ENCODE data around the gene CD177. TPM values are rescaled to one million over a fixed set of nuclear protein-coding genes. Genes with fewer than 3 reads are reported as not detected.
"Not testable (repeated sequence)": the region's sequence is repeated elsewhere in the genome, so short reads cannot be mapped to it uniquely, and the experiment has no call there.

Gene CD177
- total RNA-seq, 1 donor from 2014 or later: not detected

GRCh38 chr19:43330726-43331434, 22.6 kb upstream of the CD177 start:
- H4K20me1 ChIP-seq (ENCODE audit: low read depth): no peaks in the 10 kb centered on the region
- H2AFZ ChIP-seq (replicated peaks): no peak overlapping the region
- peaks cover 2% of the 10 kb centered on the region for H3K27me3 Mint-ChIP-seq (ENCODE audit: insufficient read depth, low read depth)
- no peak overlapping the region for H3K4me2 ChIP-seq
- H3K27ac Mint-ChIP-seq: no peak overlapping the region
- H3K79me2 ChIP-seq (ENCODE audit: low read depth): no peaks in the 10 kb centered on the region
- H3K9ac ChIP-seq: no peak overlapping the region
- H3K36me3 ChIP-seq: no peaks in the 10 kb centered on the region
- no peak overlapping the region for H3K4me3 Mint-ChIP-seq
- no peaks in the 10 kb centered on the region for H3K9me3 ChIP-seq (ENCODE audit: low read depth)
- H3K4me1 Mint-ChIP-seq: no peaks in the 10 kb centered on the region
- no peaks in the 10 kb centered on the region for H3K4me1 ChIP-seq
- H3K27me3 ChIP-seq: no peaks in the 10 kb centered on the region
- H3F3A ChIP-seq (ENCODE audit: low read depth): no peaks in the 10 kb centered on the region
- H3K9me3 Mint-ChIP-seq: peaks cover 14% of the 10 kb centered on the region
- TF ChIP-seq EZH2 (IDR thresholded peaks at IDR 0.05) (no peak), CTCF (IDR thresholded peaks at IDR 0.05) (no peak), EZH2phosphoT487 (IDR thresholded peaks at IDR 0.05) (no peak)
- DNase-seq (ENCODE audit: low spot score): no peak
- no peak overlapping the region for H3K4me3 ChIP-seq
- no peaks in the 10 kb centered on the region for H3K36me3 Mint-ChIP-seq
- no peak overlapping the region for H3K27ac ChIP-seq

- Histone ChIP-seq H3K27ac (no peak overlapping the region), H3K9me3 (ENCODE audit: low read depth) (no peaks in the 10 kb centered on the region), H3K4me2 (no peak overlapping the region), H3K4me1 (no peaks in the 10 kb centered on the region), H3K4me3 (no peak overlapping the region), H4K20me1 (ENCODE audit: low read depth) (no peaks in the 10 kb centered on the region), H3K9ac (no peak overlapping the region), H2AFZ (replicated peaks) (no peak overlapping the region), H3K27me3 (no peaks in the 10 kb centered on the region), H3K79me2 (ENCODE audit: low read depth) (no peaks in the 10 kb centered on the region), H3F3A (ENCODE audit: low read depth) (no peaks in the 10 kb centered on the region), H3K36me3 (no peaks in the 10 kb centered on the region)
- Mint-ChIP-seq H3K27me3 (ENCODE audit: insufficient read depth, low read depth) (peaks cover 3% of the 10 kb centered on the region), H3K4me3 (no peak overlapping the region), H3K36me3 (no peaks in the 10 kb centered on the region), H3K4me1 (no peaks in the 10 kb centered on the region), H3K9me3 (peaks cover 14% of the 10 kb centered on the region), H3K27ac (no peak overlapping the region)
- no peak for DNase-seq (ENCODE audit: low spot score)
- TF ChIP-seq EZH2phosphoT487 (IDR thresholded peaks at IDR 0.05) (no peak), CTCF (IDR thresholded peaks at IDR 0.05) (no peak), EZH2 (IDR thresholded peaks at IDR 0.05) (no peak)
Measured at GRCh38 chr19:43331435-43332010, 22.0 kb upstream of the CD177 start.

GRCh38 chr19:43332058-43332922, 21.2 kb upstream of the CD177 start:
- no peaks in the 10 kb centered on the region for H3K36me3 ChIP-seq
- H3K27ac ChIP-seq: no peak overlapping the region
- H3K27me3 Mint-ChIP-seq (ENCODE audit: insufficient read depth, low read depth): peaks cover 3% of the 10 kb centered on the region
- no peak for DNase-seq (ENCODE audit: low spot score)
- no peak overlapping the region for H3K4me2 ChIP-seq
- H3K9me3 ChIP-seq (ENCODE audit: low read depth): no peaks in the 10 kb centered on the region
- H3K36me3 Mint-ChIP-seq: no peaks in the 10 kb centered on the region
- no peaks in the 10 kb centered on the region for H3K4me1 Mint-ChIP-seq
- TF ChIP-seq EZH2 (IDR thresholded peaks at IDR 0.05) (no peak), EZH2phosphoT487 (IDR thresholded peaks at IDR 0.05) (no peak), CTCF (IDR thresholded peaks at IDR 0.05) (no peak)
- H3F3A ChIP-seq (ENCODE audit: low read depth): no peaks in the 10 kb centered on the region
- no peaks in the 10 kb centered on the region for H3K27me3 ChIP-seq
- no peaks in the 10 kb centered on the region for H3K4me1 ChIP-seq
- no peak overlapping the region for H3K4me3 ChIP-seq
- no peaks in the 10 kb centered on the region for H3K79me2 ChIP-seq (ENCODE audit: low read depth)
- H3K4me3 Mint-ChIP-seq: no peak overlapping the region
- H3K27ac Mint-ChIP-seq: no peak overlapping the region
- no peak overlapping the region for H2AFZ ChIP-seq (replicated peaks)
- no peaks in the 10 kb centered on the region for H4K20me1 ChIP-seq (ENCODE audit: low read depth)
- H3K9me3 Mint-ChIP-seq: peaks cover 11% of the 10 kb centered on the region
- no peak overlapping the region for H3K9ac ChIP-seq

- not testable (repeated sequence) for H3K9ac ChIP-seq; H3K36me3 Mint-ChIP-seq; H3K27me3 ChIP-seq; H3K27ac ChIP-seq; H3K27ac Mint-ChIP-seq; H3F3A ChIP-seq (ENCODE audit: low read depth); H3K4me3 Mint-ChIP-seq; H2AFZ ChIP-seq (replicated peaks); H4K20me1 ChIP-seq (ENCODE audit: low read depth); H3K4me1 Mint-ChIP-seq; H3K9me3 ChIP-seq (ENCODE audit: low read depth); H3K4me3 ChIP-seq; H3K27me3 Mint-ChIP-seq (ENCODE audit: insufficient read depth, low read depth); H3K79me2 ChIP-seq (ENCODE audit: low read depth); H3K4me2 ChIP-seq; H3K36me3 ChIP-seq; H3K9me3 Mint-ChIP-seq; H3K4me1 ChIP-seq; DNase-seq (ENCODE audit: low spot score)
Measured at GRCh38 chr19:43336508-43336907, 17.0 kb upstream of the CD177 start.

All from neural progenitor cell (in vitro differentiated cells).